GM23338 (cell line): ENCODE measurements around the gene PTGS1. TPM values are rescaled to one million over a fixed set of nuclear protein-coding genes. Genes with fewer than 3 reads are reported as not detected.
A peak's percentile ranks its signal among the peaks of the same experiment; 100 is the strongest.
"Not testable (repeated sequence)": the region's sequence is repeated elsewhere in the genome, so short reads cannot be mapped to it uniquely, and the experiment has no call there.

Experiments used
- ATAC-seq: fragments of 200-7000 bp; cut with Tn5 transposase; 3 replicates; pipeline ENCODE4 v1.9.1; 2020
- DNase-seq: peaks from one replicate; pipeline ENCODE4 v3.0.0-alpha.2; 2015; ENCODE audit warnings: low spot score
- H2AFZ ChIP-seq: fragments of 200-600 bp; sonication (generic); 2 replicates; pipeline ENCODE4 v1.8.0; 2016; ENCODE audit warnings: antibody characterized with exemption, mild to moderate bottlenecking, moderate library complexity
- H3F3A ChIP-seq: fragments of 200-600 bp; sonication (generic); replicated peaks from 2 replicates; pipeline ENCODE4 v1.8.0; 2017; ENCODE audit warnings: antibody characterized with exemption, mixed run types, low read depth
- H3K27ac ChIP-seq: fragments of 200-600 bp; sonication (generic); 2 replicates; pipeline ENCODE4 v1.6.1; 2016; ENCODE audit warnings: low read depth
- H3K27me3 ChIP-seq: fragments of 200-600 bp; sonication (generic); 2 replicates; pipeline ENCODE4 v1.8.0; 2016; ENCODE audit warnings: mild to moderate bottlenecking, mixed run types, moderate library complexity; ENCODE audit not compliant: insufficient read depth
- H3K36me3 ChIP-seq: fragments of 200-600 bp; sonication (generic); 2 replicates; pipeline ENCODE4 v1.8.0; 2016; ENCODE audit warnings: mild to moderate bottlenecking; ENCODE audit not compliant: insufficient read depth
- H3K4me1 ChIP-seq: fragments of 200-600 bp; sonication (generic); 2 replicates; pipeline ENCODE4 v1.8.0; 2016; ENCODE audit warnings: mild to moderate bottlenecking, moderate library complexity; ENCODE audit not compliant: insufficient read depth
- H3K4me2 ChIP-seq: fragments of 200-600 bp; sonication (generic); 2 replicates; pipeline ENCODE4 v1.7.1; 2017; ENCODE audit warnings: mixed run types
- H3K4me3 ChIP-seq: fragments of 200-600 bp; sonication (generic); 2 replicates; pipeline ENCODE4 v1.6.1; 2016; ENCODE audit warnings: mixed run types
- H3K79me2 ChIP-seq: fragments of 200-600 bp; sonication (generic); replicated peaks from 2 replicates; pipeline ENCODE4 v1.8.0; 2017; ENCODE audit warnings: mild to moderate bottlenecking; ENCODE audit not compliant: insufficient read depth
- H3K9me2 ChIP-seq: fragments of 200-600 bp; sonication (generic); 2 replicates; pipeline ENCODE4 v1.8.0; 2017; ENCODE audit not compliant: insufficient read depth
- H4K20me1 ChIP-seq: fragments of 200-600 bp; sonication (generic); replicated peaks from 2 replicates; pipeline ENCODE4 v1.8.0; 2017; ENCODE audit warnings: mild to moderate bottlenecking; ENCODE audit not compliant: insufficient read depth
- H3K27ac Mint-ChIP-seq: 2 replicates; pipeline ENCODE4 v1.8.0; 2020; ENCODE audit warnings: inconsistent platforms, mild to moderate bottlenecking, moderate library complexity, mixed read lengths
- H3K27me3 Mint-ChIP-seq: 3 replicates; pipeline ENCODE4 v1.8.0; 2022; ENCODE audit warnings: low read depth, mild to moderate bottlenecking, moderate library complexity, mixed read lengths, inconsistent platforms; ENCODE audit not compliant: insufficient read depth, poor library complexity
- H3K36me3 Mint-ChIP-seq: 3 replicates; pipeline ENCODE4 v1.8.0; 2021; ENCODE audit warnings: low read depth, mild to moderate bottlenecking, inconsistent platforms, moderate library complexity, mixed read lengths
- H3K4me1 Mint-ChIP-seq: 3 replicates; pipeline ENCODE4 v1.8.0; 2020; ENCODE audit warnings: mild to moderate bottlenecking, inconsistent platforms, mixed read lengths
- H3K4me3 Mint-ChIP-seq: 3 replicates; pipeline ENCODE4 v1.8.0; 2021; ENCODE audit warnings: moderate library complexity, mild to moderate bottlenecking, inconsistent platforms, mixed read lengths
- H3K9me3 Mint-ChIP-seq: 3 replicates; pipeline ENCODE4 v1.8.0; 2020; ENCODE audit warnings: moderate library complexity, mild to moderate bottlenecking, inconsistent platforms, mixed read lengths
- ETS1 ChIP-seq: IDR thresholded peaks from 2 replicates; pipeline ENCODE4 v1.6.1; 2016; ENCODE audit warnings: antibody characterized with exemption
- EZH2 ChIP-seq: fragments of 200-600 bp; sonication (generic); IDR thresholded peaks from one replicate; pipeline ENCODE4 v1.8.0; 2017; ENCODE audit warnings: antibody characterized with exemption, mild to moderate bottlenecking, low read depth; ENCODE audit not compliant: unreplicated experiment
- EZH2phosphoT487 ChIP-seq: fragments of 200-600 bp; sonication (generic); IDR thresholded peaks from one replicate; pipeline ENCODE4 v1.8.1; 2018; ENCODE audit warnings: antibody characterized with exemption; ENCODE audit not compliant: unreplicated experiment
- JUNB ChIP-seq: IDR thresholded peaks from one replicate; pipeline ENCODE4 v1.6.1; 2016; ENCODE audit warnings: antibody characterized with exemption; ENCODE audit not compliant: unreplicated experiment
- ZNF331 ChIP-seq: fragments of 250-450 bp; sonication (Bioruptor Pico); IDR thresholded peaks from 2 replicates; pipeline ENCODE4 v1.5.0; 2020; ENCODE audit warnings: low read depth, mild to moderate bottlenecking, moderate library complexity
- long read RNA-seq: library from polyadenylated mRNA; unstranded; transcript quantifications from one replicate; pipeline ENCODE4 v2.0.0, GENCODE V29; 2020; ENCODE audit not compliant: unreplicated experiment
- polyA plus RNA-seq: library from polyadenylated mRNA; unstranded; fragments of >200 nt; fragmentation: Nextera tagmentation; extraction: Ambion mirVana; gene quantifications from 2 replicates; pipeline ENCODE4 v1.2.1, GENCODE V29; 2016
- total RNA-seq: library from RNA; depleted of rRNA; stranded (reverse); fragments of >200 nt; shearing (Covaris generic); gene quantifications from 2 replicates; pipeline ENCODE4 v1.2.3, GENCODE V29; 2014; rRNA removed
- TF ChIP-seq, protein P1 (sequence below): IDR thresholded peaks from one replicate; pipeline ENCODE4 v1.6.1; 2018; ENCODE audit warnings: antibody characterized with exemption; ENCODE audit not compliant: unreplicated experiment

The PTGS1 gene
- 1.0 and 1.3 TPM in 2 replicates for total RNA-seq
- polyA plus RNA-seq: 0.10 and 0.48 TPM in 2 replicates
- long read RNA-seq, partial matches to known transcripts: 0 of 2 reads
- long read RNA-seq, other reads (novel, unspliced or antisense): 1 of 2 reads

DNA sequence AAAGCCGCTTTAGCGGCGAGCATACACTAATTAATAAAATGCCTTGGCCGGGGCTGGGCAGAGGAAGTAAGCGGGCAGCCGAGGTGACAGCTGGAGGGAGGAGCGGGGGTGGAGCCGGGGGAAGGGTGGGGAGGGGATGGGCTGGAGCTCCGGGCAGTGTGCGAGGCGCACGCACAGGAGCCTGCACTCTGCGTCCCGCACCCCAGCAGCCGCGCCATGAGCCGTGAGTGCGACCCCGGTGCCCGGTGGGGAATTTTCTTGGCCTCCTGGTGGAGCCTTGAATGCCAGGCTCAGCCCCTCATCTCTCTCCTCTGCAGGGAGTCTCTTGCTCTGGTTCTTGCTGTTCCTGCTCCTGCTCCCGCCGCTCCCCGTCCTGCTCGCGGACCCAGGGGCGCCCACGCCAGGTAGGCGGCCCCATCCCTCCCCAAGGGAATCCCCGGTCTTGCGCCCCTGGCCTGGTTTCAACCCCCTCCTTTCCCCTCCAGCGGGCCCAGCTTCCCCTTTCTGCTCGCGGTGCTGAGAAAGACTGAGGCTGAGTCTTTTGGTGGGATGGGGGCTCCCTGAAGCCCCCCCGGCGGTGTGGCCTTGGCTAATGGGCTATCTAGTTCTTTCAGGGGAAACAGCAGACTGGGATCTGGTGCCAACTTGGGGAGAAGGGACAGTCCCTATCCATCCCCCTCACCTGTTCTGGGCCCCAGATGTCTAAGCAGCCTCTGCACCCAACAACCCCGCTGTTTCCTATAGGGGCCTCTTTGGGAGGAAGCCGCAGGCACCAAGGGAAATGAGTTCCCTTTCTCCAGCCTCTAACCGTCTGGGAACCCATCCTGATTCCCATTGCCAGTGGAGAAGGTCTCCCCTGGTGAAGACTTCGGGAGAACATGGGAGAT is at the start of gene PTGS1:
PTGS1 (plus strand) TSS at position 156 of the 887 bp plus-strand sequence; CDS start at position 217, 61 bp downstream.
- no peaks in the 10 kb centered on the region for H3F3A ChIP-seq
- peaks cover 32% of the 10 kb centered on the region for H3K4me1 Mint-ChIP-seq
- peak within 1 kb of the TSS; percentile 94 for H3K4me2 ChIP-seq
- ATAC-seq: peak; percentile 73
- peaks cover 61% of the 10 kb centered on the region for H3K27me3 ChIP-seq
- H3K4me3 Mint-ChIP-seq: peak within 1 kb of the TSS; percentile 70
- H3K27ac ChIP-seq: no peak within 1 kb of the TSS
- peak; percentile 77 for DNase-seq
- peaks cover 37% of the 10 kb centered on the region for H3K4me1 ChIP-seq
- TF ChIP-seq EZH2phosphoT487: no peak
- no peak for TF ChIP-seq ZNF331 (CRISPR knock-in tag)
- TF ChIP-seq EZH2: peak; percentile 18
- H4K20me1 ChIP-seq: 0 out of 2 replicates have a peak, but pooled peaks cover 4% of the 10 kb centered on the region
- no peaks in the 10 kb centered on the region for H3K79me2 ChIP-seq
- peaks cover 47% of the 10 kb centered on the region for H3K27me3 Mint-ChIP-seq
- no peaks in the 10 kb centered on the region for H3K9me2 ChIP-seq
- H3K4me3 ChIP-seq: peak within 1 kb of the TSS; percentile 75
- peak within 1 kb of the TSS; percentile 97 for H2AFZ ChIP-seq
- no peaks in the 10 kb centered on the region; the same call in 2 of the 3 replicates for H3K36me3 Mint-ChIP-seq
- no peak within 1 kb of the TSS for H3K27ac Mint-ChIP-seq
- H3K36me3 ChIP-seq: no peaks in the 10 kb centered on the region
- H3K9me3 Mint-ChIP-seq: peaks cover 2% of the 10 kb centered on the region; the same call in 1 of the 3 replicates

DNA sequence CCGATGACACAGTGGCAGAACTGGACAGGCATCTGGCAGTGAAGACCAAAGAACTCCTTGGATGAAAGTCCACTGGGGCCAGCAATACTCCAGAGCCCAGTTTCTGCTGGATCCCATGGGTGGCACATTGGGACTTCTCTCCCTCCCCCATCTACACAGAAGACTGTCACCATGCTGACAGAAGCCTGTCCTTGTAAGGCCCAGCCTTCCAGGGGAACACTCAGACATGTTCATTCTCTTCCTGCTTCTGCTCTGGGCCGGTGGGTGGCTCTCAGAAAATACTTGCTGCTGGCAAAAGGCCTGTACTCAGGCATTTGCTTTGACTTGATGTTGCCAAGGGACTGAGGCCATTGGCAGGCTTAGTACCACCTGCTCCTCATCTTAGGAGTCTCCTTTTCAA is 48.3 kb upstream of the PTGS1 start:
- peaks cover 22% of the 10 kb centered on the region for H3K36me3 Mint-ChIP-seq
- H2AFZ ChIP-seq: no peak overlapping the region
- H3K4me2 ChIP-seq: no peak overlapping the region
- peaks cover 4% of the 10 kb centered on the region; the same call in 1 of the 2 replicates for H4K20me1 ChIP-seq
- no peaks in the 10 kb centered on the region for H3F3A ChIP-seq
- H3K36me3 ChIP-seq: peaks cover 7% of the 10 kb centered on the region; the same call in 1 of the 2 replicates
- no peaks in the 10 kb centered on the region for H3K27me3 ChIP-seq
- H3K4me3 Mint-ChIP-seq: no peak overlapping the region
- no peaks in the 10 kb centered on the region for H3K4me1 Mint-ChIP-seq
- no peak overlapping the region for H3K4me3 ChIP-seq
- DNase-seq: no peak
- TF ChIP-seq, protein P1, sequence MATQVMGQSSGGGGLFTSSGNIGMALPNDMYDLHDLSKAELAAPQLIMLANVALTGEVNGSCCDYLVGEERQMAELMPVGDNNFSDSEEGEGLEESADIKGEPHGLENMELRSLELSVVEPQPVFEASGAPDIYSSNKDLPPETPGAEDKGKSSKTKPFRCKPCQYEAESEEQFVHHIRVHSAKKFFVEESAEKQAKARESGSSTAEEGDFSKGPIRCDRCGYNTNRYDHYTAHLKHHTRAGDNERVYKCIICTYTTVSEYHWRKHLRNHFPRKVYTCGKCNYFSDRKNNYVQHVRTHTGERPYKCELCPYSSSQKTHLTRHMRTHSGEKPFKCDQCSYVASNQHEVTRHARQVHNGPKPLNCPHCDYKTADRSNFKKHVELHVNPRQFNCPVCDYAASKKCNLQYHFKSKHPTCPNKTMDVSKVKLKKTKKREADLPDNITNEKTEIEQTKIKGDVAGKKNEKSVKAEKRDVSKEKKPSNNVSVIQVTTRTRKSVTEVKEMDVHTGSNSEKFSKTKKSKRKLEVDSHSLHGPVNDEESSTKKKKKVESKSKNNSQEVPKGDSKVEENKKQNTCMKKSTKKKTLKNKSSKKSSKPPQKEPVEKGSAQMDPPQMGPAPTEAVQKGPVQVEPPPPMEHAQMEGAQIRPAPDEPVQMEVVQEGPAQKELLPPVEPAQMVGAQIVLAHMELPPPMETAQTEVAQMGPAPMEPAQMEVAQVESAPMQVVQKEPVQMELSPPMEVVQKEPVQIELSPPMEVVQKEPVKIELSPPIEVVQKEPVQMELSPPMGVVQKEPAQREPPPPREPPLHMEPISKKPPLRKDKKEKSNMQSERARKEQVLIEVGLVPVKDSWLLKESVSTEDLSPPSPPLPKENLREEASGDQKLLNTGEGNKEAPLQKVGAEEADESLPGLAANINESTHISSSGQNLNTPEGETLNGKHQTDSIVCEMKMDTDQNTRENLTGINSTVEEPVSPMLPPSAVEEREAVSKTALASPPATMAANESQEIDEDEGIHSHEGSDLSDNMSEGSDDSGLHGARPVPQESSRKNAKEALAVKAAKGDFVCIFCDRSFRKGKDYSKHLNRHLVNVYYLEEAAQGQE: no peak
- no peak for TF ChIP-seq ETS1
- no peak for TF ChIP-seq JUNB
- TF ChIP-seq EZH2phosphoT487: no peak
- peaks cover 2% of the 10 kb centered on the region for H3K27me3 Mint-ChIP-seq
- no peak overlapping the region for H3K27ac ChIP-seq
- H3K4me1 ChIP-seq: no peaks in the 10 kb centered on the region
- H3K27ac Mint-ChIP-seq: no peak overlapping the region
- no peaks in the 10 kb centered on the region for H3K79me2 ChIP-seq
- H3K9me2 ChIP-seq: no peaks in the 10 kb centered on the region
- H3K9me3 Mint-ChIP-seq: no peaks in the 10 kb centered on the region
- no peak for ATAC-seq

- H3K4me1 Mint-ChIP-seq, H3K9me2 ChIP-seq, H3K4me3 ChIP-seq, H3K27ac Mint-ChIP-seq, H3F3A ChIP-seq, H3K27ac ChIP-seq, H3K36me3 ChIP-seq, ATAC-seq, H3K4me2 ChIP-seq, H3K27me3 Mint-ChIP-seq, H3K4me1 ChIP-seq, H4K20me1 ChIP-seq, H3K9me3 Mint-ChIP-seq, H2AFZ ChIP-seq, H3K4me3 Mint-ChIP-seq, H3K27me3 ChIP-seq, H3K79me2 ChIP-seq, DNase-seq: not testable (repeated sequence)
- peaks cover 18% of the 10 kb centered on the region for H3K36me3 Mint-ChIP-seq
Observed at GRCh38 chr9:122324665-122325064, 46.2 kb upstream of the PTGS1 start.
